Common myeloid progenitor, CD34-positive (primary cell): Measurements from ENCODE around the gene SF3B4.
A peak's percentile ranks its signal among the peaks of the same experiment; 100 is the strongest.

ENCODE experiments used
- CTCF ChIA-PET: fragments of 350-600 bp; sonication (Branson Sonifier 250); formaldehyde crosslinking; loops from one replicate; lab custom pipeline; 2021; ENCODE audit warnings: antibody characterized with exemption; lab: Charles Lee
- POLR2A ChIA-PET: fragments of 350-600 bp; sonication (Branson Sonifier 250); formaldehyde crosslinking; loops from one replicate; lab custom pipeline; 2021; ENCODE audit warnings: antibody characterized with exemption; lab: Charles Lee
- DNase-seq, 3 donors: peaks; one replicate each; pipeline versions ENCODE4 v3.0.0 to v3.0.0-alpha.2; 2013
- H3K27ac ChIP-seq, 2 experiments: 1 replicate in 1 of 2; 2 replicates in 1 of 2; pipeline ENCODE4 v1.7.0; 2013; ENCODE audit warnings: inconsistent platforms in 2 of 2, low read length in 2 of 2, mild to moderate bottlenecking in 2 of 2, low read depth in 1 of 2, moderate library complexity in 1 of 2; ENCODE audit not compliant: severe bottlenecking in 2 of 2, insufficient read depth in 1 of 2, poor library complexity in 1 of 2
- H3K27me3 ChIP-seq, 5 experiments: replicated peaks in 2 of 5; 1 replicate in 3 of 5; 2 replicates in 2 of 5; pipeline versions ENCODE4 v1.6.1 to v1.7.0; 2013; ENCODE audit warnings: low read length in 4 of 5, mild to moderate bottlenecking in 2 of 5, moderate library complexity in 2 of 5, inconsistent platforms in 1 of 5; ENCODE audit not compliant: insufficient read depth in 5 of 5, control insufficient read depth in 4 of 5
- H3K36me3 ChIP-seq, 4 experiments: 1 replicate in 2 of 4; 2 replicates in 2 of 4; pipeline versions ENCODE4 v1.6.1 to v1.7.0; 2013; ENCODE audit warnings: low read length in 3 of 4, control low read depth in 1 of 4, mild to moderate bottlenecking in 1 of 4; ENCODE audit not compliant: control insufficient read depth in 4 of 4, insufficient read depth in 4 of 4
- H3K4me1 ChIP-seq, 4 experiments: 1 replicate in 3 of 4; 2 replicates in 1 of 4; pipeline versions ENCODE4 v1.6.1 to v1.7.1; 2013; ENCODE audit warnings: low read length in 3 of 4, mild to moderate bottlenecking in 3 of 4, control low read depth in 1 of 4, inconsistent platforms in 1 of 4, moderate library complexity in 1 of 4; ENCODE audit not compliant: control insufficient read depth in 4 of 4, insufficient read depth in 4 of 4; ENCODE audit errors: control extremely low read depth in 1 of 4
- H3K4me3 ChIP-seq, 7 experiments: 1 replicate in 4 of 7; 2 replicates in 3 of 7; pipeline versions ENCODE4 v1.5.1 to v1.7.0; 2013; ENCODE audit warnings: mild to moderate bottlenecking in 7 of 7, low read length in 6 of 7, moderate library complexity in 6 of 7, inconsistent platforms in 2 of 7, low read depth in 2 of 7, control low read depth in 1 of 7; ENCODE audit not compliant: insufficient read depth in 4 of 7, control insufficient read depth in 1 of 7; ENCODE audit errors: extremely low read depth in 1 of 7
- H3K9me3 ChIP-seq, 5 experiments: 1 replicate in 4 of 5; 2 replicates in 1 of 5; pipeline versions ENCODE4 v1.6.1 to v1.7.1; 2013; ENCODE audit warnings: low read length in 4 of 5, mild to moderate bottlenecking in 2 of 5, inconsistent platforms in 1 of 5, low read depth in 1 of 5, moderate library complexity in 1 of 5; ENCODE audit not compliant: control insufficient read depth in 4 of 5, insufficient read depth in 2 of 5; ENCODE audit errors: control extremely low read depth in 1 of 5
- WGBS: methylation state at CpG from one replicate; pipeline ENCODE4 v1.1.5; 2013; ENCODE audit not compliant: insufficient coverage; 5-methylcytosine and 5-hydroxymethylcytosine counted together

The SF3B4 gene

GRCh38 chr1:149879556-149879955, 48.0 kb downstream of the SF3B4 start:
- WGBS: 100% methylated on average over 1 of the region's 1 CpG
- Histone ChIP-seq H3K9me3 (no peaks in the 10 kb centered on the region), H3K4me3 (no peak overlapping the region), H3K27ac (no peak overlapping the region), H3K4me1 (peaks cover 6 to 18% (median 11%) of the 10 kb centered on the region in 4 experiments), H3K27me3 (no peaks in the 10 kb centered on the region), H3K36me3 (no peaks in the 10 kb centered on the region)
- ChIA-PET POLR2A (no interaction called here), CTCF (no interaction called here)
- no peak for DNase-seq

- no peaks in the 10 kb centered on the region for H3K27me3 ChIP-seq
- H3K4me3 ChIP-seq: peak overlapping the region in 1 of 7 experiments; percentile 13
- no peaks in the 10 kb centered on the region for H3K9me3 ChIP-seq
- POLR2A ChIA-PET: no interaction called here
- no peaks in the 10 kb centered on the region for H3K36me3 ChIP-seq
- peaks cover 0 to 7% (median 4%) of the 10 kb centered on the region in 4 experiments for H3K4me1 ChIP-seq
- 98% methylated on average over 7 of the region's 7 CpGs for WGBS
- CTCF ChIA-PET: interaction anchor here (0.8 kb wide), 1 partner anchor 10 kb away, joined by 4 read pairs; a partner anchor contains a TSS
- no peak for DNase-seq
- H3K27ac ChIP-seq: no peak overlapping the region
Measured at GRCh38 chr1:149877211-149877946, 50.2 kb downstream of the SF3B4 start.
